Mucosa of descending colon (tissue), 3 donors: Measurements from ENCODE around the gene DOCK4. TPM values are rescaled to one million over a fixed set of nuclear protein-coding genes. Genes with fewer than 3 reads are reported as not detected.

Experiments used
- ATAC-seq: fragments of 200-7000 bp; cut with Tn5 transposase; one replicate; pipeline ENCODE4 v1.9.1; 2020; ENCODE audit warnings: mild to moderate bottlenecking, moderate library complexity
- DNase-seq, 3 donors: peaks; one replicate each; pipeline ENCODE4 v3.0.0-alpha.2; 2020
- H3K36me3 ChIP-seq: fragments of 200-600 bp; one replicate; pipeline ENCODE4 v1.8.0; 2021; ENCODE audit warnings: low read depth, mild to moderate bottlenecking
- H3K4me1 ChIP-seq: fragments of 200-600 bp; one replicate; pipeline ENCODE4 v1.8.0; 2021; ENCODE audit warnings: low read depth, mild to moderate bottlenecking
- H3K4me3 ChIP-seq: fragments of 200-600 bp; one replicate; pipeline ENCODE4 v1.8.0; 2021; ENCODE audit warnings: mild to moderate bottlenecking
- H3K9me3 ChIP-seq: fragments of 200-600 bp; one replicate; pipeline ENCODE4 v1.8.0; 2021; ENCODE audit warnings: mild to moderate bottlenecking
- intact Hi-C, 2 donors: fragments of 100-400 bp; cut with DNase I in 1 of 2; cut with micrococcal nuclease in 1 of 2; formaldehyde crosslinking; loops; one replicate each; pipeline versions ENCODE4 v1.11.0 to v1.11.1; 2022; cut with DNase I, micrococcal nuclease
- total RNA-seq, 3 donors: library from RNA; stranded (reverse); fragmentation: NEBNext Ultra II Directional in 2 of 3; extraction: Animal tissue kit (Norgen Biotek cat#: 25700) in 2 of 3; gene quantifications; one replicate each; pipeline versions ENCODE4 v1.2.1 to v1.2.4, GENCODE V29; 2021 to 2023
- TF ChIP-seq, protein P1 (sequence below): fragments of 200-600 bp; IDR thresholded peaks from one replicate; pipeline ENCODE4 v1.8.0; 2022; ENCODE audit warnings: antibody characterized with exemption, mild to moderate bottlenecking
- donor health status: DM: no; HTN: no; CAD: no; lungs with moderate emphysema.
- donor health status: DM: no; HTN: no; CAD: no.
- donor health status: DM: no; HTN: yes; CAD: no.

The DOCK4 gene
- total RNA-seq, 3 donors from 2014 or later, result 9.2 to 18.4 (median 12.7) TPM

DNA sequence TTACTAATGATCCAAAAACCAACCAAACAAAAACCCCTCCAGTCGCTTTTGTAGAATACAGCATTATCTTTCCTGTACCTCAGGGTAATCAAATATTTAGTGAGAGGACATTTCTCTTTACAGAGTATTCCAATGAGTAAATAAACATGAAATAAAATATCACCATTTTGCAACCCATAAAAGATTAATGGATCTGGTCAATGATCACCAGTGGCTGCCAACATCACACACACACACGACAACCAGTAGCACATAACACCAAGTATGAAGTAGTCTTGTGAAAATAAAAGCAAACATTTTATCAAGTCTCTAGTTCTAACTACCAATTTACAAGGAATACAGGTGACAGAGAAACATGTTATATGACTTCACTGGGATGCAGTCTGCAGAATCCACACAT is 455.3 kb downstream of the DOCK4 start:
- Histone ChIP-seq H3K9me3 (no peaks in the 10 kb centered on the region), H3K4me3 (no peak overlapping the region), H3K4me1 (peaks cover 4% of the 10 kb centered on the region), H3K36me3 (no peaks in the 10 kb centered on the region)
- DNase-seq, result no peak
- TF ChIP-seq, protein P1, sequence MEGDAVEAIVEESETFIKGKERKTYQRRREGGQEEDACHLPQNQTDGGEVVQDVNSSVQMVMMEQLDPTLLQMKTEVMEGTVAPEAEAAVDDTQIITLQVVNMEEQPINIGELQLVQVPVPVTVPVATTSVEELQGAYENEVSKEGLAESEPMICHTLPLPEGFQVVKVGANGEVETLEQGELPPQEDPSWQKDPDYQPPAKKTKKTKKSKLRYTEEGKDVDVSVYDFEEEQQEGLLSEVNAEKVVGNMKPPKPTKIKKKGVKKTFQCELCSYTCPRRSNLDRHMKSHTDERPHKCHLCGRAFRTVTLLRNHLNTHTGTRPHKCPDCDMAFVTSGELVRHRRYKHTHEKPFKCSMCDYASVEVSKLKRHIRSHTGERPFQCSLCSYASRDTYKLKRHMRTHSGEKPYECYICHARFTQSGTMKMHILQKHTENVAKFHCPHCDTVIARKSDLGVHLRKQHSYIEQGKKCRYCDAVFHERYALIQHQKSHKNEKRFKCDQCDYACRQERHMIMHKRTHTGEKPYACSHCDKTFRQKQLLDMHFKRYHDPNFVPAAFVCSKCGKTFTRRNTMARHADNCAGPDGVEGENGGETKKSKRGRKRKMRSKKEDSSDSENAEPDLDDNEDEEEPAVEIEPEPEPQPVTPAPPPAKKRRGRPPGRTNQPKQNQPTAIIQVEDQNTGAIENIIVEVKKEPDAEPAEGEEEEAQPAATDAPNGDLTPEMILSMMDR, result no peak
- intact Hi-C loops, result no loop called here
- ATAC-seq, result no peak

DNA sequence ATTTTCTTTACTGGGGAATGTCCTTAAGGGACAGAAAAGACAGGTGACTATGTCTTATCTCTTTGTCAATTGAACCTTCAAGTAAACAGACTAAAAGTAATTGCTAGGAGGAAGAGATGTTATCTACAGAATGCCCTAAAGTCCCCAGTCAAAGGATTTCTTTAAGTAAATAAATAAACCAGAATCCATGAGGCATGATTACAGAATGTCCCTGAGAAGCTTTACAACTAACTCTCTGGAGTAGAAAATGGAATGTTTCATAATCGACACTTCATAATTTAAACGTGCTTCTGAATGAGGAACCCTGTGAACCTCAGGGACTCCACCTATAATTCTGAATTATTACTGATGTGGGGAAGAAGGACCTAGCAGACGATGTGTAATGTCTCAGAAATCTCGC is 456.0 kb downstream of the DOCK4 start:
- TF ChIP-seq, protein P1, result no peak
- no peaks in the 10 kb centered on the region for H3K36me3 ChIP-seq
- no peak for DNase-seq
- no peaks in the 10 kb centered on the region for H3K9me3 ChIP-seq
- H3K4me1 ChIP-seq, result peaks cover 4% of the 10 kb centered on the region
- no peak overlapping the region for H3K4me3 ChIP-seq
- intact Hi-C loops, result no loop called here
- ATAC-seq, result peak; percentile 72

DNA sequence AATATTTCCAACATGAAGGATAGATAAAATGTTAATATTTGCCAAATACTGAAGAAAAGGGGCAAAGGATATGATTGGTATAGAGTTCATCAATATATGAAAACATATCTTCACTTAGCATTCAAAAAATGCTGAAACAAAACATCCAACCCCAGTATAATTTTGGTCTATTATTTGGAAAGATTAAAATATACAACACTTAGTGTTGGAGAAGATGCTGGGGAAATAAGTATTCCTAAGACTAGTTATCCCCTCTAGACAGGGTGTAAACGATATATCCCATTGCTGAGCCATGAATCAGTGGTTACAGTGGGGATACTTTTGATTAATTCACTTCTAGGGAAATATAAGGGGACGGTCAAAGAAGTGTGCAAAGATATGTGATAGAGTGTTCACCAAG is 456.6 kb downstream of the DOCK4 start:
- DNase-seq (no peak), ATAC-seq (no peak)
- intact Hi-C loops, result loop anchor here in 1 of 2 donors (10.0 kb wide), 1 partner anchor 745 kb away; no protein-coding TSS in a partner anchor
- Histone ChIP-seq H3K4me3 (no peak overlapping the region), H3K36me3 (no peaks in the 10 kb centered on the region), H3K4me1 (peaks cover 4% of the 10 kb centered on the region), H3K9me3 (no peaks in the 10 kb centered on the region)
- TF ChIP-seq, protein P1, result no peak

DNA sequence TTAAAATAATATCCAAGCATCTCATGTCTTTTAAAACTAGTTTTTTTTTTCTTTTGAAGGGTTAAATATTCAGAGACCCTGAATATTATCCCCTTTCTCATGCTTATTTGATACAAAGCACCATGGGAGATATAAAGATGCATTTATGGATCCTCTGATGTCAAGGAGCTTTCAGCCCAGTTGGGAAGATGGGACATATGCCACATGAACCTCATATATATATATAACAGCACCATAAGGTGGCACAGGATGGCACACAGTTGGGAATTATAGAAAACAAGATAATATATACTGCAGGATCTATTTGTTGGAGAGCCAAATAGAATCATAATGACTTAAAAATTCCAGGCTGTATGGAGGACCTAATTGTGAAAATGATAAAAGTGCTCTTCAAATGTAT is 458.5 kb downstream of the DOCK4 start:
- H3K36me3 ChIP-seq, result no peaks in the 10 kb centered on the region
- TF ChIP-seq, protein P1, result no peak
- DNase-seq, result no peak
- peaks cover 4% of the 10 kb centered on the region for H3K4me1 ChIP-seq
- intact Hi-C loops, result loop anchor here in 1 of 2 donors (10.0 kb wide), 1 partner anchor 747 kb away; no protein-coding TSS in a partner anchor
- H3K4me3 ChIP-seq, result no peak overlapping the region
- no peaks in the 10 kb centered on the region for H3K9me3 ChIP-seq
- no peak for ATAC-seq

DNA sequence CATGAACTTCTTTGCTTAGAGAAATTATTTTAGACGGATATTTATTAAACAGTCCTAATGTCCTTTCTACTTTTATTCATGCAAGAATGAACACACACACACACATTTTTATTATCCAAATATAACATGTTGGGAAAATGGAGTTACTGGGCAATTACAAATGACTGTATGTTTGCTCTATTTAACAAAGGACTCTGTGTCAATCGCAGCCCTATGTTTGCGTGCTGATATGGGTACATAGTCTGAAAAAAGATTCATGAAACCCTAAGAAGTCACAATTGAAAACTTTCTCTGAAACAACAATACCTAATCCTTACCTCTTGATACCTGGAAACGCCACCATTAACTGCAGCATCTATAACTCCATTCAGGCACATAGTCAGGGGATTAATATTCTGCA is 459.2 kb downstream of the DOCK4 start:
- Histone ChIP-seq H3K9me3 (no peaks in the 10 kb centered on the region), H3K4me1 (peaks cover 4% of the 10 kb centered on the region), H3K36me3 (no peaks in the 10 kb centered on the region), H3K4me3 (no peak overlapping the region)
- ATAC-seq (peak; percentile 46), DNase-seq (no peak)
- intact Hi-C loops, result loop anchor here in 1 of 2 donors (10.0 kb wide), 1 partner anchor 748 kb away; no protein-coding TSS in a partner anchor
- TF ChIP-seq, protein P1, result no peak
